Lung microvascular endothelial cell (primary cell): Measurements from ENCODE around the gene TM2D3. TPM values are rescaled to one million over a fixed set of nuclear protein-coding genes. Genes with fewer than 3 reads are reported as not detected.

Experiments used
- DNase-seq, 2 donors: peaks; one replicate each; pipeline versions ENCODE4 v3.0.0 to v3.0.0-alpha.2; 2010; ENCODE audit warnings: low read depth in 2 of 2
- total RNA-seq: library from RNA; depleted of rRNA; stranded (reverse); fragments of >200 nt; gene quantifications from 2 replicates; pipeline ENCODE4 v1.2.1, GENCODE V29; 2014

Gene TM2D3
- total RNA-seq, 1 donor from 2014 or later: 63.5 TPM

DNA sequence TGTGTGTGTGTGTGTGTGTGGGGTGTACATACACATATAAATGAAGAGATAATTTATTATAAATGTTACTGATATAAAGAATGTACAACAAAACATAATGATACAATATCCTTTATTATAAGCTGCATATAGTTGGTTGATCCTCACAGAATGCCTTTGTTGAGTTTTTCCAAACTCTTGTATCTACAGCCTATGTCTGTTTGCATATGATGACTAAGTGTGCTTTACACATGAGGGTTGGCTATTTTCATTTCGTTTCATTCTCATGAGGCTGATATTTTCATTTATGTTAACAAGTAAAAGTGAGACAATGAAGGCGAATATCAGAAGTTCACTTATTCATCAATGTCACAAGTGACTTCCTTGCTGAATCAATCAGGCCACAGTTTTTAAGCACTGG is 45.1 kb downstream of the TM2D3 start:
- no peak for DNase-seq

GRCh38 chr15:101604124-101604874 is 47.9 kb downstream of the TM2D3 start:
- DNase-seq: no peak

- no peak for DNase-seq
These were observed 49.4 kb downstream of the TM2D3 start for GRCh38 chr15:101602801-101603200.

- DNase-seq: no peak
These were observed 52.1 kb downstream of the TM2D3 start for GRCh38 chr15:101600035-101600434.

DNA sequence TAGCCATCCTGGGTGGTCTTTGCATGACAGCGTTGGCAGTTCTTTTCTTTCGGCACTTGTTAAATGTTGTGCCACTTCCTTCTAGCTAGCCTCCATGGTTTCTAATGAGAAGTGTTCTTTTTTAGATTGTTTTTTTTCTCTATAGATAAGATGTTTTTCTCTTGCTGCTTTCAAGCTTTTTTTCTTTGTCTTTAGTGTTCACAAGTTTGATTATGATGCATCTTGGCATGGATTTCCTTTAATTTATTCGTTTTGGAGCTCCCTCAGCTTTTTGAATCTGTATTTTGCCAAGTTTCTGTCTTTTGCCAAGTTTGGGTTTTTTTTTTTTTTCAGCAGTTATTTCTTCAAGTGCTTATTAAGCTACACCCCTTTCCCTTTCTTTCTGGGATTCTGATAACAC is 53.1 kb downstream of the TM2D3 start:
- DNase-seq: no peak

- no peak for DNase-seq
These were observed 54.7 kb downstream of the TM2D3 start for GRCh38 chr15:101597360-101597928.

DNA sequence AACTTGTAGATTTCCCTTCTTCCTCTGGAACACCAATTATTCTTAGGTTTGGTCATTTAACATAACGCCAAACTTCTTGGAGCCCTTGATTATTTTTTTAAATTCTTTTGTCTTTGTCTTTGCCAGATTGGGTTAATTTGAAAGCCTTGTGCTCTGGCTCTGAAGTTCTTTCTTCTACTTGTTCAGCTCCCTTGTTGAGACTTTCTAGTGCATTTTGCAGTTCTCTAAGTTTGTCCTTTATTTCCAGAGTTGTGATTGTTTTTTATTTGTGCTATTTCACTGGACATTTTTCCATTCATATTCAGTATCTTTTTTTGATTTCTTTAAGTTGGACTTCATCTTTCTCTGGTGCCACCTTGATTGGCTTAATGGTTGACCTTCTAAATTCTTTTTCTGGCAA is 55.5 kb downstream of the TM2D3 start:
- no peak for DNase-seq

Other genes starting within 250 kb of the TM2D3 start
- gene PCSK6, start 162.7 kb downstream of the TM2D3 start, total RNA-seq: 20.0 and 38.9 TPM in 2 replicates
- gene TARS3, start 72.1 kb upstream of the TM2D3 start, total RNA-seq: 4.8 and 10.1 TPM in 2 replicates
- gene OR4F6, start 151.1 kb upstream of the TM2D3 start, total RNA-seq: not detected in 2 replicates
- gene OR4F15, start 159.8 kb upstream of the TM2D3 start, total RNA-seq: not detected in 2 replicates